GM23338 (cell line): ENCODE results near the gene JMJD7. TPM values are rescaled to one million over a fixed set of nuclear protein-coding genes. Genes with fewer than 3 reads are reported as not detected.

Experiments
- ATAC-seq: fragments of 200-7000 bp; cut with Tn5 transposase; 3 replicates; pipeline ENCODE4 v1.9.1; 2020
- DNase-seq: peaks from one replicate; pipeline ENCODE4 v3.0.0-alpha.2; 2015; ENCODE audit warnings: low spot score
- H2AFZ ChIP-seq: fragments of 200-600 bp; sonication (generic); 2 replicates; pipeline ENCODE4 v1.8.0; 2016; ENCODE audit warnings: antibody characterized with exemption, mild to moderate bottlenecking, moderate library complexity
- H3F3A ChIP-seq: fragments of 200-600 bp; sonication (generic); replicated peaks from 2 replicates; pipeline ENCODE4 v1.8.0; 2017; ENCODE audit warnings: antibody characterized with exemption, mixed run types, low read depth
- H3K27ac ChIP-seq: fragments of 200-600 bp; sonication (generic); 2 replicates; pipeline ENCODE4 v1.6.1; 2016; ENCODE audit warnings: low read depth
- H3K27me3 ChIP-seq: fragments of 200-600 bp; sonication (generic); 2 replicates; pipeline ENCODE4 v1.8.0; 2016; ENCODE audit warnings: mild to moderate bottlenecking, mixed run types, moderate library complexity; ENCODE audit not compliant: insufficient read depth
- H3K36me3 ChIP-seq: fragments of 200-600 bp; sonication (generic); 2 replicates; pipeline ENCODE4 v1.8.0; 2016; ENCODE audit warnings: mild to moderate bottlenecking; ENCODE audit not compliant: insufficient read depth
- H3K4me1 ChIP-seq: fragments of 200-600 bp; sonication (generic); 2 replicates; pipeline ENCODE4 v1.8.0; 2016; ENCODE audit warnings: mild to moderate bottlenecking, moderate library complexity; ENCODE audit not compliant: insufficient read depth
- H3K4me2 ChIP-seq: fragments of 200-600 bp; sonication (generic); 2 replicates; pipeline ENCODE4 v1.7.1; 2017; ENCODE audit warnings: mixed run types
- H3K4me3 ChIP-seq: fragments of 200-600 bp; sonication (generic); 2 replicates; pipeline ENCODE4 v1.6.1; 2016; ENCODE audit warnings: mixed run types
- H3K79me2 ChIP-seq: fragments of 200-600 bp; sonication (generic); replicated peaks from 2 replicates; pipeline ENCODE4 v1.8.0; 2017; ENCODE audit warnings: mild to moderate bottlenecking; ENCODE audit not compliant: insufficient read depth
- H3K9me2 ChIP-seq: fragments of 200-600 bp; sonication (generic); 2 replicates; pipeline ENCODE4 v1.8.0; 2017; ENCODE audit not compliant: insufficient read depth
- H4K20me1 ChIP-seq: fragments of 200-600 bp; sonication (generic); replicated peaks from 2 replicates; pipeline ENCODE4 v1.8.0; 2017; ENCODE audit warnings: mild to moderate bottlenecking; ENCODE audit not compliant: insufficient read depth
- H3K27ac Mint-ChIP-seq: 2 replicates; pipeline ENCODE4 v1.8.0; 2020; ENCODE audit warnings: inconsistent platforms, mild to moderate bottlenecking, moderate library complexity, mixed read lengths
- H3K27me3 Mint-ChIP-seq: 3 replicates; pipeline ENCODE4 v1.8.0; 2022; ENCODE audit warnings: low read depth, mild to moderate bottlenecking, moderate library complexity, mixed read lengths, inconsistent platforms; ENCODE audit not compliant: insufficient read depth, poor library complexity
- H3K36me3 Mint-ChIP-seq: 3 replicates; pipeline ENCODE4 v1.8.0; 2021; ENCODE audit warnings: low read depth, mild to moderate bottlenecking, inconsistent platforms, moderate library complexity, mixed read lengths
- H3K4me1 Mint-ChIP-seq: 3 replicates; pipeline ENCODE4 v1.8.0; 2020; ENCODE audit warnings: mild to moderate bottlenecking, inconsistent platforms, mixed read lengths
- H3K4me3 Mint-ChIP-seq: 3 replicates; pipeline ENCODE4 v1.8.0; 2021; ENCODE audit warnings: moderate library complexity, mild to moderate bottlenecking, inconsistent platforms, mixed read lengths
- H3K9me3 Mint-ChIP-seq: 3 replicates; pipeline ENCODE4 v1.8.0; 2020; ENCODE audit warnings: moderate library complexity, mild to moderate bottlenecking, inconsistent platforms, mixed read lengths
- CREB1 ChIP-seq: fragments of 250-450 bp; sonication (Bioruptor Pico); IDR thresholded peaks from 2 replicates; pipeline ENCODE4 v1.5.0; 2020; ENCODE audit warnings: low read depth, mild to moderate bottlenecking, moderate library complexity
- EZH2 ChIP-seq: fragments of 200-600 bp; sonication (generic); IDR thresholded peaks from one replicate; pipeline ENCODE4 v1.8.0; 2017; ENCODE audit warnings: antibody characterized with exemption, mild to moderate bottlenecking, low read depth; ENCODE audit not compliant: unreplicated experiment
- EZH2phosphoT487 ChIP-seq: fragments of 200-600 bp; sonication (generic); IDR thresholded peaks from one replicate; pipeline ENCODE4 v1.8.1; 2018; ENCODE audit warnings: antibody characterized with exemption; ENCODE audit not compliant: unreplicated experiment
- JUNB ChIP-seq: IDR thresholded peaks from one replicate; pipeline ENCODE4 v1.6.1; 2016; ENCODE audit warnings: antibody characterized with exemption; ENCODE audit not compliant: unreplicated experiment
- NANOG ChIP-seq: IDR thresholded peaks from 2 replicates; pipeline ENCODE4 v1.6.1; 2016; ENCODE audit warnings: antibody characterized with exemption, borderline replicate concordance
- POLR2AphosphoS5 ChIP-seq: IDR thresholded peaks from 2 replicates; pipeline ENCODE4 v1.6.1; 2016; ENCODE audit warnings: antibody characterized with exemption, low read depth
- STAT1 ChIP-seq: IDR thresholded peaks from one replicate; pipeline ENCODE4 v1.6.1; 2016; ENCODE audit warnings: antibody characterized with exemption; ENCODE audit not compliant: unreplicated experiment
- ZNF114 ChIP-seq: fragments of 250-450 bp; sonication (Bioruptor Pico); IDR thresholded peaks from 2 replicates; pipeline ENCODE4 v1.5.0; 2020; ENCODE audit warnings: mild to moderate bottlenecking, moderate library complexity
- ZNF331 ChIP-seq: fragments of 250-450 bp; sonication (Bioruptor Pico); IDR thresholded peaks from 2 replicates; pipeline ENCODE4 v1.5.0; 2020; ENCODE audit warnings: low read depth, mild to moderate bottlenecking, moderate library complexity
- polyA plus RNA-seq: library from polyadenylated mRNA; unstranded; fragments of >200 nt; fragmentation: Nextera tagmentation; extraction: Ambion mirVana; gene quantifications from 2 replicates; pipeline ENCODE4 v1.2.1, GENCODE V29; 2016
- total RNA-seq: library from RNA; depleted of rRNA; stranded (reverse); fragments of >200 nt; shearing (Covaris generic); gene quantifications from 2 replicates; pipeline ENCODE4 v1.2.3, GENCODE V29; 2014
- TF ChIP-seq, protein P1 (sequence below), 2 experiments: fragments of 200-600 bp in 1 of 2; sonication (generic) in 1 of 2; conservative IDR thresholded peaks; 2 replicates each; pipeline versions ENCODE4 v1.5.1 to v1.6.1; 2016 to 2017; ENCODE audit warnings: antibody characterized with exemption in 2 of 2, low read depth in 2 of 2, mild to moderate bottlenecking in 2 of 2, moderate library complexity in 1 of 2
- TF ChIP-seq, protein P2 (sequence below): IDR thresholded peaks from 2 replicates; pipeline ENCODE4 v1.6.1; 2016; ENCODE audit warnings: antibody characterized with exemption
- TF ChIP-seq, protein P3 (sequence below): IDR thresholded peaks from one replicate; pipeline ENCODE4 v1.6.1; 2018; ENCODE audit warnings: antibody characterized with exemption; ENCODE audit not compliant: unreplicated experiment

The JMJD7 gene
- total and polyA plus RNA-seq, 2 experiments from 2014 or later: 8.5 to 9.2 TPM

DNA sequence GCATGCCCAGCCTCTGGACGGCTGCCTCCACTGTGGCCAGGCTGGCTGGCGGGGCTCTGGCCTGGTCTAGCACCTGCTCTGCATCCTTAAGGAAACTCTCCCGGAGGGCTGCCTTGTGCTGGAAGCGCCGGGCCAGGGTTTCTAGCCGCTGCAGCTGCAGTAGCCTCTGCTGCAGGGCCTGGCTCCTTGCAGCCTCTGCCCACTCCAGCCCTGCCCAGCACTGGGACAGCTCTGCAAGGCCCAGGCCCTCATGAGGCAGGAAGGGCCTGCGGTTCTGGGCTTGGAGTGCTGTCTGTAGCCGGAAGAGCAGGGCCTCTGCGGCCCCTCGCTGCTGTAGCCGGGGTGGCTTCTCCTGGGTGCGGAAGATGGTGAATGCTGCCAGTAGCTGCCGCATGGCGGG, 57.9 kb downstream of the JMJD7 start (continued):
- TF ChIP-seq, protein P1, sequence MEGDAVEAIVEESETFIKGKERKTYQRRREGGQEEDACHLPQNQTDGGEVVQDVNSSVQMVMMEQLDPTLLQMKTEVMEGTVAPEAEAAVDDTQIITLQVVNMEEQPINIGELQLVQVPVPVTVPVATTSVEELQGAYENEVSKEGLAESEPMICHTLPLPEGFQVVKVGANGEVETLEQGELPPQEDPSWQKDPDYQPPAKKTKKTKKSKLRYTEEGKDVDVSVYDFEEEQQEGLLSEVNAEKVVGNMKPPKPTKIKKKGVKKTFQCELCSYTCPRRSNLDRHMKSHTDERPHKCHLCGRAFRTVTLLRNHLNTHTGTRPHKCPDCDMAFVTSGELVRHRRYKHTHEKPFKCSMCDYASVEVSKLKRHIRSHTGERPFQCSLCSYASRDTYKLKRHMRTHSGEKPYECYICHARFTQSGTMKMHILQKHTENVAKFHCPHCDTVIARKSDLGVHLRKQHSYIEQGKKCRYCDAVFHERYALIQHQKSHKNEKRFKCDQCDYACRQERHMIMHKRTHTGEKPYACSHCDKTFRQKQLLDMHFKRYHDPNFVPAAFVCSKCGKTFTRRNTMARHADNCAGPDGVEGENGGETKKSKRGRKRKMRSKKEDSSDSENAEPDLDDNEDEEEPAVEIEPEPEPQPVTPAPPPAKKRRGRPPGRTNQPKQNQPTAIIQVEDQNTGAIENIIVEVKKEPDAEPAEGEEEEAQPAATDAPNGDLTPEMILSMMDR (conservative IDR thresholded peaks at IDR 0.05; ENCODE audit: low read depth in 2 of 2): no peak
- no peak for TF ChIP-seq CREB1 (CRISPR knock-in tag)
- TF ChIP-seq POLR2AphosphoS5: no peak
- no peak for TF ChIP-seq NANOG
- TF ChIP-seq STAT1: no peak

DNA sequence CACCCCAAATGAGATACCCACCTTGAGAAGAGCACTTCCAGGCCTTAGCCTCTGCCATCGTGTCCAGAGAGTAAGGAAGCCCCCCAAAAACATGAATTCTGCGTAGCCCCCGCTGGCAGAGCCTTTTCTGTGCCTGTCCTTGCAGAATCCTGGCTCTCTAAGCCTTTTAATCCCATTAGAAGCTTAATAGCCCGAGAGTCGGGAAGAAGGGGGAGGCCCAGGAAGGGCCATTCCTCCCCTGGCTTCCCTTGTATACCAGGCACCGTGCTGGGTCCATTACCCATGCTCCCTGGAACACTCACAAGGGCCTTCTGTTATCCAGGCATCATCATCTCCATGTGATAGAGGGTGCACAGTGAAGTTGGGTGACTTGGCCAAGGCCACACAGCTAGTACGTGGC, 58.8 kb downstream of the JMJD7 start:
- no peaks in the 10 kb centered on the region for H3K9me3 Mint-ChIP-seq
- DNase-seq: no peak
- H3K27ac Mint-ChIP-seq: no peak overlapping the region
- no peaks in the 10 kb centered on the region for H3K79me2 ChIP-seq
- H3K36me3 Mint-ChIP-seq: no peaks in the 10 kb centered on the region
- H3K36me3 ChIP-seq: no peaks in the 10 kb centered on the region
- H3K27ac ChIP-seq: no peak overlapping the region
- peaks cover 21% of the 10 kb centered on the region for H3K27me3 Mint-ChIP-seq
- H3K4me2 ChIP-seq: no peak overlapping the region
- no peak overlapping the region for H3K4me3 Mint-ChIP-seq
- peaks cover 4% of the 10 kb centered on the region; the same call in 1 of the 3 replicates for H3K4me1 Mint-ChIP-seq
- H2AFZ ChIP-seq: no peak overlapping the region
- no peak for ATAC-seq
- H3K9me2 ChIP-seq: no peaks in the 10 kb centered on the region
- no peaks in the 10 kb centered on the region for H3K4me1 ChIP-seq
- no peaks in the 10 kb centered on the region for H3F3A ChIP-seq
- H4K20me1 ChIP-seq: no peaks in the 10 kb centered on the region
- no peak overlapping the region for H3K4me3 ChIP-seq
- H3K27me3 ChIP-seq: peaks cover 15% of the 10 kb centered on the region
- no peak for TF ChIP-seq POLR2AphosphoS5
- no peak for TF ChIP-seq JUNB
- TF ChIP-seq EZH2phosphoT487: no peak
- no peak for TF ChIP-seq ZNF331 (CRISPR knock-in tag)
- TF ChIP-seq, protein P2, sequence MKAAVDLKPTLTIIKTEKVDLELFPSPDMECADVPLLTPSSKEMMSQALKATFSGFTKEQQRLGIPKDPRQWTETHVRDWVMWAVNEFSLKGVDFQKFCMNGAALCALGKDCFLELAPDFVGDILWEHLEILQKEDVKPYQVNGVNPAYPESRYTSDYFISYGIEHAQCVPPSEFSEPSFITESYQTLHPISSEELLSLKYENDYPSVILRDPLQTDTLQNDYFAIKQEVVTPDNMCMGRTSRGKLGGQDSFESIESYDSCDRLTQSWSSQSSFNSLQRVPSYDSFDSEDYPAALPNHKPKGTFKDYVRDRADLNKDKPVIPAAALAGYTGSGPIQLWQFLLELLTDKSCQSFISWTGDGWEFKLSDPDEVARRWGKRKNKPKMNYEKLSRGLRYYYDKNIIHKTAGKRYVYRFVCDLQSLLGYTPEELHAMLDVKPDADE: no peak
- TF ChIP-seq, protein P3, sequence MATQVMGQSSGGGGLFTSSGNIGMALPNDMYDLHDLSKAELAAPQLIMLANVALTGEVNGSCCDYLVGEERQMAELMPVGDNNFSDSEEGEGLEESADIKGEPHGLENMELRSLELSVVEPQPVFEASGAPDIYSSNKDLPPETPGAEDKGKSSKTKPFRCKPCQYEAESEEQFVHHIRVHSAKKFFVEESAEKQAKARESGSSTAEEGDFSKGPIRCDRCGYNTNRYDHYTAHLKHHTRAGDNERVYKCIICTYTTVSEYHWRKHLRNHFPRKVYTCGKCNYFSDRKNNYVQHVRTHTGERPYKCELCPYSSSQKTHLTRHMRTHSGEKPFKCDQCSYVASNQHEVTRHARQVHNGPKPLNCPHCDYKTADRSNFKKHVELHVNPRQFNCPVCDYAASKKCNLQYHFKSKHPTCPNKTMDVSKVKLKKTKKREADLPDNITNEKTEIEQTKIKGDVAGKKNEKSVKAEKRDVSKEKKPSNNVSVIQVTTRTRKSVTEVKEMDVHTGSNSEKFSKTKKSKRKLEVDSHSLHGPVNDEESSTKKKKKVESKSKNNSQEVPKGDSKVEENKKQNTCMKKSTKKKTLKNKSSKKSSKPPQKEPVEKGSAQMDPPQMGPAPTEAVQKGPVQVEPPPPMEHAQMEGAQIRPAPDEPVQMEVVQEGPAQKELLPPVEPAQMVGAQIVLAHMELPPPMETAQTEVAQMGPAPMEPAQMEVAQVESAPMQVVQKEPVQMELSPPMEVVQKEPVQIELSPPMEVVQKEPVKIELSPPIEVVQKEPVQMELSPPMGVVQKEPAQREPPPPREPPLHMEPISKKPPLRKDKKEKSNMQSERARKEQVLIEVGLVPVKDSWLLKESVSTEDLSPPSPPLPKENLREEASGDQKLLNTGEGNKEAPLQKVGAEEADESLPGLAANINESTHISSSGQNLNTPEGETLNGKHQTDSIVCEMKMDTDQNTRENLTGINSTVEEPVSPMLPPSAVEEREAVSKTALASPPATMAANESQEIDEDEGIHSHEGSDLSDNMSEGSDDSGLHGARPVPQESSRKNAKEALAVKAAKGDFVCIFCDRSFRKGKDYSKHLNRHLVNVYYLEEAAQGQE: no peak
- TF ChIP-seq, protein P1 (conservative IDR thresholded peaks at IDR 0.05; ENCODE audit: low read depth in 2 of 2): no peak
- no peak for TF ChIP-seq STAT1
- TF ChIP-seq ZNF114 (CRISPR knock-in tag): no peak
- TF ChIP-seq CREB1 (CRISPR knock-in tag): no peak
- TF ChIP-seq EZH2: no peak
